Fibroblast of skin of left biceps (primary cell): ENCODE measurements around the gene TEX14.
"Not testable (repeated sequence)": the region's sequence is repeated elsewhere in the genome, so short reads cannot be mapped to it uniquely, and the experiment has no call there.

Experiments
- DNase-seq, 2 experiments: peaks; one replicate each; pipeline ENCODE4 v3.0.0-alpha.2; 2013; ENCODE audit warnings: low read depth in 2 of 2

Gene TEX14

DNA sequence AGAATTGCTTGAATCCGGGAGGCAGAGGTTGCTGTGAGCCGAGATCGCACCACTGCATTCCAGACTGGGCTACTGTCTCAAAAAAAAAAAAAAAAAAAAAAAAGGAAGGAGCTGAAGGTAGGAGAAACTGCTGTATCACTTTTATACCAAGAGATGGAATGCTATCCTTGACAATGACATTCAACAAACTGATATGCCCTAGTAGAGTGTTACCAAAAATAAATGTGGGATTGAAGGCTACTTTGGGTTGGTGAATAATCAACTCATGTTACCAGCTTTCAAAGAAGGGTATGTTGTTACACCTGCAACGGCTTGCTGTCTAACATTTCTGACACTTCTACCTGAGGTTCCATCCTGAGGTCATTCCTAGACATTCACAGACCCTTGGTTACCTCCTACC is 84.9 kb downstream of the TEX14 start:
- DNase-seq: no peak

DNA sequence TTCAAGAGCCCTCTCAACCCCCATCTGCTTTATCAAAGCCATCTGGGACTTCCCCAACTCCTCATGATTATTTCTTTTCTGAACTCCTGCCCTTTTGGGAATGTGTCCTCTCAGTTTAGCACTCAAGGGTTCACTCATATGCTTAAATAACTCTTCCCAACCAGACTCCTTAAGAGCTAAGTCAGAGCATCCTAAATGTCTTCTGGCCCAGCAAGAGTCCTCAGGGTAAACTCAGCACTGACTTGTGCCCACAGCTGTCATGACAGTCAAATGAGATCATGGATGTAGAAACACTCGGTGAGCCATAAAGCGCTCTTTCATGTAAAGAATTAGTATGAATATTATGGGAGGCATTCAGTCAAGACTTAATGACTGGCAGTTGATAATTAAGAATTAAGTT is 85.9 kb downstream of the TEX14 start:
- no peak for DNase-seq

DNA sequence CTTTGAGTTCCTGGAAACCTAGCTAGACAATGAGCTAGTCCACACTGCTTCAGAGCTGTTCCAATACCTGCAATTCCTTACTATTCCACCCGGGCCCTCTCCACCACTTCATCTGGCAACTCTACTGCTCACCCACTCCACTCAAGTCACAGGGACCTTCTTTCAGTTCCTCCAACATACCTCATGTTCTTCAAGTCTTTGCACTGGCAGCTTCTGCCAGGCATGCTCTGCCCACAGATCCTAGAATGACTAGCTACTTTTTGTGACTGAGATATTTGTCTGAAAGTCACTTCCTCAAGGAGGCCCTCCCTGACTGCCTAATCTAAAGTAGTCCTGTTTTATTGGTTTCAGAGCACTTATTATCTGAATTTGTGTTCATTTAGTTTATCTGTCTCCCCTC is 86.4 kb downstream of the TEX14 start:
- DNase-seq: no peak

DNA sequence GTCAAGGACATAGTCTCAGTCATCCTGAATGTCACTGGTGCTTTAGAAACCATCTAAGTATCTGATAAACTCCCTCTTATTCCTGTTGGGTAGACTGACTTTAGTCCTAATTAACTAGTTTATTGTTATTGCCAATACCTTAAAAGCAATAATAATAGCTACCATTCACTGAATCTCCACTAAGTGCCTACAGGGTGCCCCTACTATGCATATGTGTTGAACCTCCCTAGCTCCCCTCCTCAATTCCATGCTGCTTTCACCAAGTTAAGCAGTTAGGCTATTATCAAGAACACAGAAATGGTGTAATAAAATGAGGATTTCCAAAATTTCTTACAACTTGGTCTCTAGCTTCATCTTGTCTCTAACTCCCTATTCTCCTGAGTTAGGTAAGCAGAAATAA is 89.9 kb downstream of the TEX14 start:
- DNase-seq: no peak

DNA sequence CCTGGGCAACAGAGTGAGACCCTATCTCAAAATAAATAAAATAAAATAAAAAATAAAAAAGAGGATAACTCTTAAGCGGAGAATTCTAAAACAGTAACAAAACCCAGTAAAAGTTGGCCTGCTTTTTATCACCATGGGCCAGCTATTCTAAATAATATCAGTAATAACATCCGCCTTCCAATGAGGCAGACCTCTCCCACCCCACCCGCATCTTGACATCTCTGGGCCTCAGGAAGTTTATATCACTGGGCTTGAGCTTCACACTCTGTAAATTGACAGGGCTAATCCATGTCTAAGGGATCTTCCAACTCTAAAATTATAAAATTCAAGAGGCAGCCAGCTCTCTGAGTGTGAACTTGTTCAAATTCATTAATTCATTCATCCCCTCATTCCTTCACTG is 94.5 kb downstream of the TEX14 start:
- no peak for DNase-seq

DNA sequence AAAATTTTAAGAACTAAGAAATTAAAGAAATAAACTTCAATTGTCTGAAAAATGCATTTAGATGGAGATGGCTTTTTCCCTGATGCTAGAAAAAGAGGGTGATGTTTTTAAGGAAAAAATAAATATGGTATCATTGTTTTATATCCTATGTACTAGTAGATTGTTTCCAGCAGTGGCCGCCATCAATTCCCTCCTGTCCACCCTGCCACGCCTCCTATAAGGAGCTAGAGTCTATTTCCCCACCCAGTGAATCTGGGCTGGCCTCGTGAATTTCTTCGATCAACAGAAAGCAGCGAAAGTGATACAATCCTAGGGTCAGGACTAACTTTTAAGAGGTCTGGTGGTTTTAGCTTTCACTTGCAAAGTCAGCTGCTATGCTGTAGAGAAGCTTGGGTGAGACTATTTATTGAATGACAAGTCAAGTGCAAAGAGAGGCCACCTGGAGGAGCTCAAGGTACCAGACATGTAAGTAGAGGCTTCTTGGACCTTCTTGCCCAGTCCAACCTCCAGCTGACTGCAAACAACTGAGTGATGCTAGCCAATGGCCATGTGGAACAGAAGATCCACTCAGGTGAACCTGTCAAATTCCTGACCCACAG is 96.6 kb downstream of the TEX14 start:
- no peak for DNase-seq

DNA sequence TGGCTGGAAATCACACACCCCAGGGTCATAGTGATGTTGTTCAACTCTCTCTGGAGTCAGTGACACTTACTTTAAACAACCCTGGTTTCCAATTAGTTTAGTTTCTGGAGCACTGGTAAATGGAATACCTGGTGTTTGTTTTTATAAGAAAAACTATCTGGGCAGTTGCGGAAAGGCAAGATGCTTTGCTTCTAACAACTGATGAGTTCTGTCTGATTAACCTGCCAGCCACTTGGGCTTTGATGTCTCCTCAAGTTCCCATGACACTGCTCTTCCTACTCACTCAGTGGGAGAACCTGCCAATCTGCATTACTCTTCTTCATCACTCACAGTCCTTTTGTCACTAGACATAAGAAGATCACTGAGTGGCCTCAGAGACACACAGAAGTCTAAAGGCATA is 98.7 kb downstream of the TEX14 start:
- no peak for DNase-seq

DNA sequence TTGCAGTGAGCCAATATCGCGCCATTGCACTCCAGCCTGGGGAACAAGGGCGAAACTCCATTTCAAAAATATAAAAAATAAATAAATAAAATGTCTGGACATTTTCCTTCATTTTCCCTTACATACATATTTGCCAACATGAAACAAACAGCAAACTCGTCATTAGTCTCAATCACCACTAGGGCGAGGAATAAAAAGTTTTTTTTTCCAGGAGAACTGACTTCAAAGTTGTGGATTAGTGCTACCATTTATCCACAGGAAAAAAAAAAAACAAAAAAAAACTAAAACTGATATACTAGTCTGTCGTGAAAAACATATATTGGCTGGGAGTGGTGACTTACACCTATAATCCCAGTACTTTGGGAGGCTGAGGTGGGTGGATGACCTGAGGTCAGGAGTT is 100.4 kb downstream of the TEX14 start:
- no peak for DNase-seq

DNA sequence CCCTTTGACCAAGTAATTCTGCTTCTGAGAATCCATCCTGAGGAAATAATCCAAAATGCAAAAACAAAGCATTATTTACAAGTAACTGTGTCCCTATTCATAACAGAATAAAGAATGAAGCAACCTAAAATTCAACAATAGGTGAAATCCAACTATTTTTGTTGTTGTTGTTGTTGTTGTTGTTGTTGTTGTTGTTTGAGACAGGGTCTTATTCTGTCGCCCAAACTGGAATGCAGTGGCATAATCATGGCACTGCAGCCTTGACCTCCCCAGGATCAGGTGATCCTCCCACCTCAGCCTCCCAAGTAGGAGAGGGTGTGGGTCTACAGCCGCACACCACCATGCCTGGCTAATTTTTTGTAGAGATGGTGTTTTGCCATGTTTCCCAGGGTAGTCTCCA is 101.5 kb downstream of the TEX14 start:
- no peak for DNase-seq

DNA sequence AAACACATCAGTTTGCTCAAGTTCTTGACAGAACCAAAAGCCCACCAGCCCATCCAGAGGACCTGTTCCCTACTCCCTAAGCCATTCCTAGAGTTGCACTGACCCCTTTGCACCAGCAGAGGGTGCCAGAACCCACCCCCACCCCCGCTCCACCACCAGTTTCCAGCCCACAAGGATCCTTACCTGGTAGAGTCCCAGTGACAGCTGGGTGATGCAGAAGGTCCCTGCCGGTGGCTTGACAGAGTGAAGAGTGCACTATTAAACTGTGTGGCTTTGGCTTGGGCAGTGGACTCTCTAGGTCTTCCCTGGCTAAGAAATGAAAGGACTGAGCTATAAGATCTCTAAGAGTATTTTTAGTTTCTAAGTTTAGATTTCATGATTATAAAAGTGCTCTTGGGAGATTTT is 104.1 kb downstream of the TEX14 start:
- no peak for DNase-seq

DNA sequence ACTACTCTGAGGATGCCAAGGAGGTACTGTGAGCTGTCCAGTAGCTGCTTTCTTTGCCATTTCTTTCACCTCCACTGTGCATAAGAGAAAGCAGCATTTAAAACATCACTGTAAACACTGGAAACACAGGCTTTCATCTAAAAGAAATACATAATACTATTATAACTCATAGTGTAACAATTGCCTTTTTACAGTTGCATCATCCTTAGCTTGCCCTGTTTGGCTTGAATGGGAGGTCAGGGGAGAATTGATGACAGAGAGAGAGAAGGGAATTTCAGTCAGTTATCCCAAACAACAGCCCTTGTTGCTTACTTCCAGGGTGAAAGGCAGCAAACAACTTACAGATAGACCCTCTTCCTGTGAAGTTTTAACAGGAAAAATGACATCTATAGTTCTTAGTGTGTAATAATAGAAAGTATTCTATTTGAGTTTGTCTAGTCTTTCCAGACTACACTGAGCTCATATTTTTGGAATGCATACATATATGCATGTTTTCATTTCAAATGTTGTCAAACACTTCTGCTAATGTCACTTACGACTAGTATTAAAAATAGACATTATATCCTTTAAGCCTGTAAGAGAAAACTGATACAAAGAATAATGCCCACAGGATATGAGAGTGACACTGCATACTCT is 105.7 kb downstream of the TEX14 start:
- DNase-seq: no peak

DNA sequence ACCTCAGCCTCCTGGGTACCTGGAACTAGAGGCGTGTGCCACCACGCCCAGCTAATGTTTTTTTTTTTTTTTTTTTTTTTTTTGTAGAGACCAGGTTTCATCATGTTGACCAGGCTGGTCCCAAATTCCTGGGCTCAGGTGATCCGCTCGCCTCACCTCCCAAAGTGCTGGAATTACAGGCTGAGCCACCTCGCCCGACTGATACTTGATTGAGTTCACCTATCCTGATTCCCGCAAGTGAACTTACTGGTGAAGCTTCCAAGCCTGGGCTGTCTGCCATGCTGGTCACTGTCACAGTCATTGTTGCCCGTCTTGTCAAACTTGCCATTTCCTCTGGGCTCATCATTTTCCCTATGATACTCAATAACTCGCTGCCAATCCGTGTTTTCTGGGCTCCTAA is 106.3 kb downstream of the TEX14 start:
- DNase-seq: no peak

DNA sequence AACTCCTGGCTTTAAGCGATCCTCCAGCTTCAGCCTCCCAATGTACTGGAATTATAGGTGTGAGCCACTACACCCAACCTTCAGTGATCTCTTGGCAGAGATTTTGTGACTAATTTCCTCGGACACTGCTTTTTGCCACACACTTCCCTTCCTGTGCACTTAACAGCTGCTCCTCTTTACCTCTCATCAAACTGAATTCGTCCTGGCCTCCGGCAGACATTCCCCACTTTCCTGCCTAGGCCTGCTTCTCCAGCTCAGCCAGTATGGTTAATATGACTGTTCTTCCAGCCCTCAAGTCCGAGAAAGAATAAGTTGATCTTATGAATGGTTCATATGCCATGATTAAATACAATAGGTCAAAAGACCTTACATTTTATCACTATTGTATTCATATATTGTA is 108.4 kb downstream of the TEX14 start:
- DNase-seq: no peak

DNA sequence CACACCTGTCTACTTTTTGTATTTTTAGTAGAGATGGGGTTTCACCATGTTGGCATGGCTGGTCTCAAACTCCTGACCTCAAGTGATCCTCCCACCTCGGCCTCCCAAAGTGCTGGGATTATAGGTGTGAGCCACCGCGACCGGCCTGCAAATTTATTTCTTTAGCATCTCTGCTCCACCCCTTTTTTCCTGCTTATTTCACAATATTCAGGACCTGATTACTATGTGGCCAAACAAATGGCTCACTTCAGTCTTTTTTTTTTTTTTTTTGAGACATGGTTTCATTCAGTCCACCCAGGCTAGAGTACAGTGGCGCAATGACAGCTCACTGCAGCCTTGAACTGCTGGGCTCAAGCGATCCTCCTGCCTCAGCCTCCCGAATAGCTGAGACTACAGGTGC is 109.1 kb downstream of the TEX14 start:
- DNase-seq: not testable (repeated sequence)

DNA sequence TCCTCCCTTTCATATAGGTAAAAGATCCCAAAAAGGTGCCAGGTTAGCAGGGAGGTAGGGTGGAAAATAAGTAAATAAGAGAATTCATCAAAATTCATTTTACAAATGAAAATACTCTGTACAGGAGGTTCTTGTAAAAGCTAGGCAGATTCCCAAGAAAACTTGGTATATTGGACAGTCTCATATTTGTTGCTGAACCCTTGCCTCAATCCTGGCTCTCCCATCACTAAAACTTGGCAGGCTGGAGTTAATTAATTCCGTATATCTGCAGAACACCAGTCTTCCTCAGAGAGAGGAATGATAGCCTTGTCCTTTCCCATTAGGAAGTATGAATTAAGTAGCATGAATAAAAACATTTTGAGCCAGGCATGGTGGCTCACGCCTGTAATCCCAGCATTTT is 111.2 kb downstream of the TEX14 start:
- no peak for DNase-seq

DNA sequence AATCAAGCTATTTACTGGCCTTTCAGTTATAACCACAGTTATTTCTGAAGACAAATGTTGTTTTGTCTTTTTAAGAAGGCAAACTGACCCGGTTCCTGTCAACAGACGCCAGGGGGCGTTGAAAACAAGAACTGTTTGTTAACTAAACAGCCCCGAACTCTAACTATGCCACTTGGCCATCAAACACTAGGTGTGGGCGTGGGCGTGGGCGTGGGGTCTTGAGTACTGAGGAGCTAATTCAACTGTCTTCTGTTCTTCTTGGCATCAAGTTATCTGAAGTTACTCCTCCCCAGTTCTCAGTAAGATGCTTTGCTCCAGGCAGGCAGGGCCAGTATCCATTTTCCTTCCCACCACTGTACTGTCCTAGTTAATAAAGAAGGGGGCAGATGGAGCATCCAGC is 114.1 kb downstream of the TEX14 start:
- no peak for DNase-seq

DNA sequence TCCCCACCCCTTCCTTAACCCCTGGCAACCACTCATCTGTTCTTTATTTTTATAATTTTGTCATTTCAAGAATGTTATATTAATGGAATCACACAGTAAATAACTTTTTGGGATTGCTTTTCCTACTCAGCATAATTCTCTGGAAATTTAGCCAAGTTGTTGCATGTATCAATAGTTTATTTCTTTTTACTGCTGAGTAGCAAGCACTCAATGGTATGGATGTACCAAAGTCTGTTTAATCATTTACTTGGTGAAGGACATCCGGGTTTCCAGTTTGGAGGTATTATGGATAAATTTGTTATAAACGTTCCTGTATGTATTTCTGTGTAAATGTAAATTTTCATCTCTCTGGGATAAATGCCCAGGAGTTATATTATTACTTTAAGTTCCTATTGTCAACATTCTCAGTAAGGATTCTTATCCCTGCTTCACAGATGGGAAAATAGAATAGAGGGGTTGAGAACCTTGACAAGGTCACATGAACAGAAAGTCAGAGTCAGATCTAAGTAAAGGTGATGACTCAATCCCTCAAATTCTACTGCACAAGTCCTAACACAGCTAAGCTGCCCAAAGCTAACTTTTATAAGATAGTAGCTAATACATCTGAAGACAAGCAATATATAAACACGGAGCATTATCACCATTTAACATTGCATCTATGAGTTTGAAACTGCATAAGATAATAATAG is 115.0 kb downstream of the TEX14 start:
- no peak for DNase-seq

DNA sequence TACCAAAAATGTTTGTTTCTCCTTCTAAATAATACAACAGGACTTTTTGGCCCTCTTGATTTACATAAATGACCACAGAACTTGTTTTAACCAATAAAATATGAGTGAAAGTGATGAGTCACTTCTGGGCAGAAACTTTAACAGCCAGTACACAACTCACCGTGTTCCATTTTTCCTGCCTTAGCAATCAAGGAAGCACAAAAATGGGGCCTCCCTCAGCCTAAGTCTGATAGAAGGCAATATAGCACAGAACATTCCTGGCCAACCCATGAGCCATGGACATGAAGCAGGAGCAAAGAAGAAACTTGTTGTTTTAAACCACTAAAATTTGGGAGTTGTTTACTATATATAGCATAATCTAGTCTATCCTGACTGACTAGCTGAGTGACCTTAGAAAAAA is 116.3 kb downstream of the TEX14 start:
- no peak for DNase-seq

DNA sequence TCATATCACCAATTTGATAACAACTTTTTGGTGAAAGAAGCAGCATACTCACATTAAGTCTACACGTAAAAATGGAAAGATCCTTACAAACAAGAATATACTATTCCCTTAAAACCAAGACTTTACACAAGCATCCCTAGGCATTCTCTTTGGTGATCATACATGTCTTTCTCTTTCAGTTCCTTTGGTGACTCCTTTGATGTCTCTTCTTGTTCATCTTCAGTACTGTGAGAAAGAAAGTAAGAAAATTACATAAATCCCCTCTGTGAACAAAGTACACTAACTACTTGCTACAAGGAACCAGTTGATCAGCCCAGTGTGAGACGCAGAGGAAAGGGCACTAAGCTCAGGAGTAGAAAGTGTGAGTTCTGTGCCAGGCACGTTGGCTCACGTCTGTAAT is 117.8 kb downstream of the TEX14 start:
- no peak for DNase-seq

DNA sequence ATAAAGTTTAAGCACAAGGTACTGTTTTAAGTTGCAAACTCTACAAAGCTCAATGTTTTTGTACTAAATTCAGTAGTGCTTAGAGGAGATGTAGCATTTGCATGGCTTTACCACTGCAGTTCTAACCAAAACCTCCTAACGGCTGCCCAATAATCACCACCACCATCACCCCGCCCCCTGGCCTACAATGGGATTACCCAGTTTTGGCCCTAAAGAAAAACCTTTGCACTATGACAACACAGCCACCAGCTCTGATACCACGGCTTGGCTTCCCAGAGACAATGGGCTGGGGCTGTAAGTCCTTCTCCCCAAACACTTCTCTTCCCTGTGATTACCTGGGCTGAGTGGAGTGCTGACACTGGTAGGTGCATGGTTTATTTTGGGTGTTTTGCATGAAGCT is 119.0 kb downstream of the TEX14 start:
- DNase-seq: no peak

DNA sequence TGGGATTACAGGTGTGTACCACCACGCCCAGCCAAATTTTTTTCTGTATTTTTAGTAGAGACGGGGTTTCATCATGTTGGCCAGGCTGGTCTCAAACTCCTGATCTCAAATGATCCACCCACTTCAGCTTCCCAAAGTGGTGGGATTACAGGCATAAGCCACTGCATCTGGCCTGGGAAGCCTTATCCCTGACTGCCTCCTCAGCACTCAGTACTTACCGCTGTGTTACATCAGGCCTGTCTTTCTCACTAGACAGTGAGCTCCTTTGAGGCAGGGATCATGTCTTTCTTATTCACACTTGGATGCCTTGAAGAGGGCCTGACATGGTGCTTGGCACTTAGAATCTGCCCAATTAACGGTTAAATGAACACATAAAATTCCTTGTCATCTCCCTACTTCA is 121.1 kb downstream of the TEX14 start:
- DNase-seq: no peak

DNA sequence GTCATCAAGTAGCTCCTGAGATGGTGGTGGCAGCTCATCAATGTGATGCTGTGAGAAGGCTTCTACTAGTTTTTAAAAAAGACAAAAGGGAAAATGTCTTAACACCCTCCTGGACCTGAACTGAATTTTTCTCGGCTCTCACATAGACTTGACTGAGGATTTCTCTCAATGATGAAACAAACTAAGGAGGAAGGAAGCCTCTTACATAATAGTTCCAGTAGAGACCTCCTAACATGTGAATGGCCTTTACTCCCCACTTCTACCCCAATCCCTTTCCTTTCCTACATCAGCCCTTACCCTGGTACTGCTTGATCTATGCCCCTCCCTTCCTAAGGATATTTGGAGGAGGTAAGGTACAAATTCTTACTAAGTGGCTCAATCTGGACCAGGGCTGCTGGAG is 122.6 kb downstream of the TEX14 start:
- no peak for DNase-seq

DNA sequence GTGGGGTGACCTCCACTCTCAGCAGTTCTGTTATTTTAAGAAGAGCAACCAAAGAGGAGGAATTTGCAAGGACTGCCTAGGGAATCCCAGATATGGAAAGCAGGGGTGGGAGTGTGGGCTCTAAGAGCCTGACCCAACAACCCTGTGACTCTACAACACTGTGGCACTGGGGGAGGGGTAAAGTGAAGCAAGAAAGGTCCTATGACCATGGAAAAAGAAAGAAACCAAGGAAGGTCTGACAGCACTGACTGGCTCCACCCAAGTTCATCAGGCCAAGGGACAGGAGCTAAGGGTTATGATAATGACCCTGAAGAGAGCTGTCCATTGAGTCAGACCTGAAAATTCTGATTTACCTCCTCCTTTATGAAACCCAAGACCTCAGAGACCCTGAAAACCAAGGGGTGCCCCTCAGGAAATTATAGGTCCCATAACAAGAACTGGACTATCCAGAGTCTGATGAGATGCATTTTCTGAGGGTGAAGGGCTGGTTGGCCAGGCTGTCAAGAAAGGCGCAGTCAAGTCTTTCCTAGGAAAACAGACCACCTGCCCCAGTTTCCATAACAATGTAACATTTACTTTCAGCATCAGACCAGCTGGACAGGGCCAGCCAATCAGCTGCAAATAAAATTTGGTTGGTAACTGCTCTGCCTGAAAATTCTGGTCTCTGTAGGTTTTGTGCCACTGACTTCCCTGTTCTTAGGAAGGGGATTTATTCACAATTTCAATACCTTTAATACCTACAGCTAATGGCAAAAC is 123.6 kb downstream of the TEX14 start:
- DNase-seq: no peak
